HL-60 (cell line): Measurements from ENCODE around the gene JARID2.

Source experiments
- GABPA ChIP-seq: IDR thresholded peaks from 2 replicates; pipeline ENCODE4 v1.6.1; 2012; ENCODE audit warnings: low read depth
- POLR2AphosphoS5 ChIP-seq: IDR thresholded peaks from 2 replicates; pipeline ENCODE4 v1.6.1; 2012; ENCODE audit warnings: low read depth
- SPI1 ChIP-seq: IDR thresholded peaks from 2 replicates; pipeline ENCODE4 v1.6.1; 2012; ENCODE audit warnings: low read depth, mild to moderate bottlenecking, borderline replicate concordance
- TF ChIP-seq, protein P1 (sequence below): IDR thresholded peaks from one replicate; pipeline ENCODE4 v1.5.1; 2011; ENCODE audit warnings: low read length, control low read depth, inconsistent platforms; ENCODE audit not compliant: insufficient read depth
- TF ChIP-seq, protein P2 (sequence below): IDR thresholded peaks from 2 replicates; pipeline ENCODE4 v1.6.1; 2012; ENCODE audit warnings: low read depth; ENCODE audit not compliant: insufficient replicate concordance

DNA sequence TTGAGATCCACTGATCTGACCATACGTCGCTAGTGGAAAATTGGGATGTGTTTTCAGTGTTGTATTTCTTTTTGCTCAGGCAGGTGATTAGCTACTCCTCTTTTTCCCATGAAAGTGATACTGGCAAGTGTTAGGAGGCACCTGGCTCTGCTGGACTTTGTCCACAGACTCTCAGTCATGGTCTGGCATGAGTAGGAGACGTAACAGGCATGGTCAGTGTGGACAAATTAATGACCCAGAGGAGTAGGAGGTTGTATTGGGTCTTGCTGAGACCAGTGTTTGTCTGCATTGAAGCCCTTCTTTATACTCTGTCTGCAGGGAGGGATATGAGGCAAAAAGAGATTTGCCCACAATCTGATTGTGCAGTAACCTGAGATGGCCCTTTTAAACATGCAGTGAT is 238.3 kb downstream of the JARID2 start:
- no peak for TF ChIP-seq GABPA
- TF ChIP-seq, protein P1, sequence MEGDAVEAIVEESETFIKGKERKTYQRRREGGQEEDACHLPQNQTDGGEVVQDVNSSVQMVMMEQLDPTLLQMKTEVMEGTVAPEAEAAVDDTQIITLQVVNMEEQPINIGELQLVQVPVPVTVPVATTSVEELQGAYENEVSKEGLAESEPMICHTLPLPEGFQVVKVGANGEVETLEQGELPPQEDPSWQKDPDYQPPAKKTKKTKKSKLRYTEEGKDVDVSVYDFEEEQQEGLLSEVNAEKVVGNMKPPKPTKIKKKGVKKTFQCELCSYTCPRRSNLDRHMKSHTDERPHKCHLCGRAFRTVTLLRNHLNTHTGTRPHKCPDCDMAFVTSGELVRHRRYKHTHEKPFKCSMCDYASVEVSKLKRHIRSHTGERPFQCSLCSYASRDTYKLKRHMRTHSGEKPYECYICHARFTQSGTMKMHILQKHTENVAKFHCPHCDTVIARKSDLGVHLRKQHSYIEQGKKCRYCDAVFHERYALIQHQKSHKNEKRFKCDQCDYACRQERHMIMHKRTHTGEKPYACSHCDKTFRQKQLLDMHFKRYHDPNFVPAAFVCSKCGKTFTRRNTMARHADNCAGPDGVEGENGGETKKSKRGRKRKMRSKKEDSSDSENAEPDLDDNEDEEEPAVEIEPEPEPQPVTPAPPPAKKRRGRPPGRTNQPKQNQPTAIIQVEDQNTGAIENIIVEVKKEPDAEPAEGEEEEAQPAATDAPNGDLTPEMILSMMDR = no peak
- TF ChIP-seq, protein P2, sequence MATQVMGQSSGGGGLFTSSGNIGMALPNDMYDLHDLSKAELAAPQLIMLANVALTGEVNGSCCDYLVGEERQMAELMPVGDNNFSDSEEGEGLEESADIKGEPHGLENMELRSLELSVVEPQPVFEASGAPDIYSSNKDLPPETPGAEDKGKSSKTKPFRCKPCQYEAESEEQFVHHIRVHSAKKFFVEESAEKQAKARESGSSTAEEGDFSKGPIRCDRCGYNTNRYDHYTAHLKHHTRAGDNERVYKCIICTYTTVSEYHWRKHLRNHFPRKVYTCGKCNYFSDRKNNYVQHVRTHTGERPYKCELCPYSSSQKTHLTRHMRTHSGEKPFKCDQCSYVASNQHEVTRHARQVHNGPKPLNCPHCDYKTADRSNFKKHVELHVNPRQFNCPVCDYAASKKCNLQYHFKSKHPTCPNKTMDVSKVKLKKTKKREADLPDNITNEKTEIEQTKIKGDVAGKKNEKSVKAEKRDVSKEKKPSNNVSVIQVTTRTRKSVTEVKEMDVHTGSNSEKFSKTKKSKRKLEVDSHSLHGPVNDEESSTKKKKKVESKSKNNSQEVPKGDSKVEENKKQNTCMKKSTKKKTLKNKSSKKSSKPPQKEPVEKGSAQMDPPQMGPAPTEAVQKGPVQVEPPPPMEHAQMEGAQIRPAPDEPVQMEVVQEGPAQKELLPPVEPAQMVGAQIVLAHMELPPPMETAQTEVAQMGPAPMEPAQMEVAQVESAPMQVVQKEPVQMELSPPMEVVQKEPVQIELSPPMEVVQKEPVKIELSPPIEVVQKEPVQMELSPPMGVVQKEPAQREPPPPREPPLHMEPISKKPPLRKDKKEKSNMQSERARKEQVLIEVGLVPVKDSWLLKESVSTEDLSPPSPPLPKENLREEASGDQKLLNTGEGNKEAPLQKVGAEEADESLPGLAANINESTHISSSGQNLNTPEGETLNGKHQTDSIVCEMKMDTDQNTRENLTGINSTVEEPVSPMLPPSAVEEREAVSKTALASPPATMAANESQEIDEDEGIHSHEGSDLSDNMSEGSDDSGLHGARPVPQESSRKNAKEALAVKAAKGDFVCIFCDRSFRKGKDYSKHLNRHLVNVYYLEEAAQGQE = no peak
- no peak for TF ChIP-seq POLR2AphosphoS5
- no peak for TF ChIP-seq SPI1
